GM10266 (cell line): ENCODE measurements around the gene CPT1A.

Experiments used
- DNase-seq: peaks from one replicate; pipeline ENCODE4 v3.0.0; 2012; ENCODE audit errors: extremely low spot score
- TF ChIP-seq, protein P1 (sequence below): IDR thresholded peaks from 2 replicates; pipeline ENCODE4 v1.5.1; 2012; ENCODE audit warnings: mild to moderate bottlenecking, low read depth; ENCODE audit not compliant: control insufficient read depth, insufficient read depth; ENCODE audit errors: missing control alignments

CPT1A gene

GRCh38 chr11:68753300-68753699 lies 88.4 kb downstream of the CPT1A start:
- TF ChIP-seq, protein P1, sequence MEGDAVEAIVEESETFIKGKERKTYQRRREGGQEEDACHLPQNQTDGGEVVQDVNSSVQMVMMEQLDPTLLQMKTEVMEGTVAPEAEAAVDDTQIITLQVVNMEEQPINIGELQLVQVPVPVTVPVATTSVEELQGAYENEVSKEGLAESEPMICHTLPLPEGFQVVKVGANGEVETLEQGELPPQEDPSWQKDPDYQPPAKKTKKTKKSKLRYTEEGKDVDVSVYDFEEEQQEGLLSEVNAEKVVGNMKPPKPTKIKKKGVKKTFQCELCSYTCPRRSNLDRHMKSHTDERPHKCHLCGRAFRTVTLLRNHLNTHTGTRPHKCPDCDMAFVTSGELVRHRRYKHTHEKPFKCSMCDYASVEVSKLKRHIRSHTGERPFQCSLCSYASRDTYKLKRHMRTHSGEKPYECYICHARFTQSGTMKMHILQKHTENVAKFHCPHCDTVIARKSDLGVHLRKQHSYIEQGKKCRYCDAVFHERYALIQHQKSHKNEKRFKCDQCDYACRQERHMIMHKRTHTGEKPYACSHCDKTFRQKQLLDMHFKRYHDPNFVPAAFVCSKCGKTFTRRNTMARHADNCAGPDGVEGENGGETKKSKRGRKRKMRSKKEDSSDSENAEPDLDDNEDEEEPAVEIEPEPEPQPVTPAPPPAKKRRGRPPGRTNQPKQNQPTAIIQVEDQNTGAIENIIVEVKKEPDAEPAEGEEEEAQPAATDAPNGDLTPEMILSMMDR = peak; percentile 8
- DNase-seq = no peak

GRCh38 chr11:68751331-68751856 lies 90.3 kb downstream of the CPT1A start, which contains the start of gene TESMIN:
TSS of gene TESMIN (minus strand) at chr11:68751520. CDS start at chr11:68750660, 860 bp downstream.
- TF ChIP-seq, protein P1 = no peak
- DNase-seq = peak; percentile 99

DNA sequence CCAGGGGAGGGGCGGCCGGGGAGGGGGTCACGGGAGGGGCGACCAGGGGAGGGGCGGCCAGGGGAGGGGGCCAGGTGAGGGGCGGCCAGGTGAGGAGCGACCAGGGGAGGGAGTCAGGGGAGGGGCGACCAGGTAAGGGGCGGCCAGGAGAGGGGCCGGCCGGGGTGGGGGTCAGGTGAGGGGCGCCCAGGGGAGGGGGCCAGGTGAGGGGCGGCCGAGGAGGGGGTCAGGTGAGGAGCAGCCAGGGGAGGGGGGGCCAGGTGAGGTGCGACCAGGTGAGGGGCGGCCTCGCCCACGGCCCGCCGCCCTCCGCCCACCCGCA lies 90.8 kb downstream of the CPT1A start:
- DNase-seq = no peak
- TF ChIP-seq, protein P1 = no peak

DNA sequence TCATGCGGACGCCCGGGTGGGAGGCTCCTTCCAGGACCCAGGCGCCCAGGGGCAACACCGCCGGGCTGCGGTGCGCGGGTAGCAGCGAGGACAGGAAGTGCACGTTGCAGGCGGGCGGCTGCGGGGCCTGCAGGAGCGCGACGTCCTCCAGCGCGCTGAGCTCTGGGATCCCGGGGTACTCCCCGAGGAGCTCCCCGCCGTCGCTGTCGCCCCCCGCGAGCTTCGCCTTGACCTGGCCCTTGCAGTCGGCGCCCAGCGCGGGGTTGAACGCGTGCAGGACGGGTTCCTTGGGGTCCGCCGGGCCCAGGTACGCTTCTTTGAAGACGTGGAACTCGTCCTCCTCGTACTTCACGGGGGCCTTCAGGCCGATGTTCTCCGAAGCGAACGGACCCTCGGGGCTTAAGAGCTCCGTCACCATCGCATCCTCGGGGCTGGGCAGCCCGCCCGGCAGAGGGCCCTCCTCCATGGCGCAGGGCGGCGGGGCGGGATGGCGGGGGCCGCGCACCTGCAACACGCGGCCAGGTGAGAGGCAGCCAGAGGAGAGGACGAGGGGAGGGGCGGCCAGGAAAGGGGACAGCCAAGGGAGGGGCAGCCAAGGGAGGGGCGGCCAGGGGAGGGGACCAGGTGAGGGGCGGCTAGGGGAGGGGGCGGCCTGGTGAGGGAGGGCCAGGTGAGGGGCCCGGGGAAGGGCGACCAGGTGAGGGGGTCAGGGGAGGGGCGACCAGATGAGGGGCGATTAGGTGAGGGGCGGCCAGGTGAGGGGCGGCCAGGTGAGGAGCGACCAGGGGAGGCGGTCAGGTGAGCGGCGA lies 91.3 kb downstream of the CPT1A start:
- DNase-seq = peak; percentile 39
- TF ChIP-seq, protein P1 = no peak

GRCh38 chr11:68749229-68750123 lies 92.2 kb downstream of the CPT1A start:
- DNase-seq = no peak
- TF ChIP-seq, protein P1 = no peak

GRCh38 chr11:68748061-68748460 lies 93.7 kb downstream of the CPT1A start:
- TF ChIP-seq, protein P1 = no peak
- DNase-seq = no peak

DNA sequence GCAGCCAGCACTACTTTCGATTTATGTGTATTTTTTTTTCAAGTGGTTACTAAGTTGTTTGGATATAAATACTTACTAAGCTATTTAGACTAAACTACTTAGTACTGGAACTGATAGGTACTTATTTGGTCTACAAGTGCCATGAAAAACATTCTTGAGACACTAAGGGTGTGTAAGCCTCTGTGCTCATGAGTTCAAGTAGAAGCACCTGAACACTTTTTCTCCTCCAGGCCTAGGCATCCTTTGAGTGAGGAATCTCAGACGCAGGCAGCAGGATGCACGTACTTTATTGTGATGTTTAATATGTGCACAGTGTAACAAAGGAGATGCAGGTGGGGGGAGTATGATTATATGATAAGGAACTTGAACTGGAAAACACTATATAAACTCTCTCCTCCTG lies 98.2 kb downstream of the CPT1A start:
- TF ChIP-seq, protein P1 = no peak
- DNase-seq = no peak
